ENCODE results near the gene LYSMD2. TPM values are rescaled to one million over a fixed set of nuclear protein-coding genes. Genes with fewer than 3 reads are reported as not detected.

Gene LYSMD2
- polyA plus RNA-seq, 1 of the 3 experiments (the other 2 are of a cell fraction) = 10.3 TPM

- Histone ChIP-seq H3K36me3 (replicated peaks in 1 of 2; ENCODE audit: control insufficient read depth in 1 of 2, insufficient read depth in 2 of 2, low read length in 1 of 2) (no peaks in the 10 kb centered on the region), H3F3A (replicated peaks; ENCODE audit: insufficient read depth) (no peaks in the 10 kb centered on the region), H2AFZ (ENCODE audit: low read depth) (no peak overlapping the region), H3K4me2 (no peak overlapping the region), H4K20me1 (ENCODE audit: insufficient read depth) (no peaks in the 10 kb centered on the region), H3K4me1 (ENCODE audit: control insufficient read depth in 1 of 2, insufficient read depth in 2 of 2, low read depth in 1 of 2, low read length in 1 of 2) (peaks cover 0 to 23% of the 10 kb centered on the region in 2 experiments; a peak in 2 of 4 replicates), H3K9me2 (no peaks in the 10 kb centered on the region), H3K4me3 (ENCODE audit: low read depth in 2 of 2, low read length in 1 of 2) (no peak overlapping the region), H3K27me3 (ENCODE audit: insufficient read depth) (no peaks in the 10 kb centered on the region), H3K27ac (ENCODE audit: low read depth in 2 of 2, low read length in 1 of 2) (no peak overlapping the region), H3K9me3 (no peaks in the 10 kb centered on the region), H3K79me2 (ENCODE audit: insufficient read depth) (peaks cover 10% of the 10 kb centered on the region), H3K9ac (no peak overlapping the region)
- ChIA-PET CTCF (interaction anchor here (0.7 to 17.1 kb wide), 4 partner anchors 11 to 89 kb away, joined by 3 to 130 read pairs (median 8); no protein-coding TSS in a partner anchor), POLR2A (no interaction called here)
- DNase-seq = no peak
- 84% methylated on average over 2 of the region's 2 CpGs for WGBS (ENCODE audit: low lambda C conversion rate)
- TF ChIP-seq PBX3 (IDR thresholded peaks at IDR 0.05) (no peak), USF2 (IDR thresholded peaks at IDR 0.05; ENCODE audit: borderline replicate concordance, low read depth, low read length) (no peak), RXRA (IDR thresholded peaks at IDR 0.05; ENCODE audit: borderline replicate concordance, low read depth) (no peak), EZH2phosphoT487 (IDR thresholded peaks at IDR 0.05; ENCODE audit: borderline replicate concordance, low read depth) (no peak), SMC3 (IDR thresholded peaks at IDR 0.05; ENCODE audit: low read depth, low read length) (no peak), REST (IDR thresholded peaks at IDR 0.05; ENCODE audit: low read depth, low read length) (no peak), RFX5 (IDR thresholded peaks at IDR 0.05; ENCODE audit: low read length) (no peak), GABPA (IDR thresholded peaks at IDR 0.05; ENCODE audit: low read depth) (no peak), IRF3 (IDR thresholded peaks at IDR 0.05; ENCODE audit: low read depth, low read length) (no peak), NRF1 (IDR thresholded peaks at IDR 0.05; ENCODE audit: low read depth, low read length) (no peak)
These were observed 1.7 kb upstream of the LYSMD2 start for GRCh38 chr15:51739061-51739712.
